NCI-H2029 (cell line): ENCODE measurements around the gene NFIA.

Experiments used
- DNase-seq: peaks from one replicate; lab custom pipeline; 2025; lab: John Stamatoyannopoulos, UW

Gene NFIA

GRCh38 chr1:61370177-61370912, 288.0 kb downstream of the NFIA start:
- DNase-seq: no peak

GRCh38 chr1:61370913-61371279, 288.5 kb downstream of the NFIA start:
- DNase-seq: no peak

- DNase-seq: no peak
These were observed 290.6 kb downstream of the NFIA start for GRCh38 chr1:61372944-61373343.

GRCh38 chr1:61374156-61374555, 291.8 kb downstream of the NFIA start:
- no peak for DNase-seq

GRCh38 chr1:61375082-61375880, 292.9 kb downstream of the NFIA start:
- DNase-seq: no peak

GRCh38 chr1:61376151-61376550, 293.8 kb downstream of the NFIA start:
- DNase-seq: no peak

GRCh38 chr1:61377242-61377958, 295.0 kb downstream of the NFIA start:
- DNase-seq: no peak

- no peak for DNase-seq
These were observed 296.3 kb downstream of the NFIA start for GRCh38 chr1:61378494-61379180.

- DNase-seq: no peak
These were observed 297.3 kb downstream of the NFIA start for GRCh38 chr1:61379693-61380092.

- no peak for DNase-seq
These were observed 298.2 kb downstream of the NFIA start for GRCh38 chr1:61380561-61380960.

GRCh38 chr1:61386323-61386722, 304.0 kb downstream of the NFIA start:
- DNase-seq: no peak

GRCh38 chr1:61386770-61387169, 304.4 kb downstream of the NFIA start:
- DNase-seq: no peak

- DNase-seq: no peak
These were observed 305.5 kb downstream of the NFIA start for GRCh38 chr1:61387829-61388228.

GRCh38 chr1:61388566-61388965, 306.2 kb downstream of the NFIA start:
- no peak for DNase-seq

GRCh38 chr1:61389194-61389925, 307.0 kb downstream of the NFIA start:
- no peak for DNase-seq

- no peak for DNase-seq
These were observed 307.8 kb downstream of the NFIA start for GRCh38 chr1:61389926-61390845.

- DNase-seq: peak; percentile 93
These were observed 309.4 kb downstream of the NFIA start for GRCh38 chr1:61391730-61392129.

GRCh38 chr1:61392409-61393242, 310.3 kb downstream of the NFIA start:
- DNase-seq: no peak

GRCh38 chr1:61393575-61393974, 311.2 kb downstream of the NFIA start:
- DNase-seq: no peak
